Gastrocnemius medialis (tissue), 4 donors: ENCODE data around the gene NKIRAS2. TPM values are rescaled to one million over a fixed set of nuclear protein-coding genes. Genes with fewer than 3 reads are reported as not detected.
A peak's percentile ranks its signal among the peaks of the same experiment; 100 is the strongest.

ENCODE experiments used
- ATAC-seq, 2 donors: fragments of 150-250 bp; one replicate each; pipeline ENCODE4 v1.9.1; 2016
- DNase-seq, 2 donors: peaks; one replicate each; pipeline ENCODE4 v3.0.0-alpha.2; 2019
- H3K27ac ChIP-seq, 4 donors: fragments of 200-600 bp; sonication (generic); 1 replicate in 1 of 4; 2 replicates in 3 of 4; pipeline ENCODE4 v1.5.1; 2016 to 2018; ENCODE audit warnings: mild to moderate bottlenecking in 2 of 4, moderate library complexity in 1 of 4
- H3K27me3 ChIP-seq, 3 donors: fragments of 200-600 bp; sonication (generic) in 2 of 3; 1 replicate in 1 of 3; 2 replicates in 2 of 3; pipeline versions ENCODE4 v1.5.1 to v1.6.0; 2016 to 2019; ENCODE audit warnings: mild to moderate bottlenecking in 1 of 3, moderate library complexity in 1 of 3
- H3K36me3 ChIP-seq, 2 donors: fragments of 200-600 bp; sonication (generic) in 1 of 2; one replicate each; pipeline ENCODE4 v1.5.1; 2017 to 2018
- H3K4me1 ChIP-seq, 2 donors: fragments of 200-600 bp; sonication (generic) in 1 of 2; one replicate each; pipeline ENCODE4 v1.5.1; 2016 to 2017; ENCODE audit warnings: mild to moderate bottlenecking in 2 of 2
- H3K4me3 ChIP-seq, 4 donors: fragments of 200-600 bp; sonication (generic) in 3 of 4; 1 replicate in 1 of 4; 2 replicates in 3 of 4; pipeline ENCODE4 v1.5.1; 2016 to 2019; ENCODE audit warnings: mild to moderate bottlenecking in 2 of 4
- H3K9me3 ChIP-seq, 3 donors: fragments of 200-600 bp; sonication (generic) in 2 of 3; 1 replicate in 1 of 3; 2 replicates in 2 of 3; pipeline ENCODE4 v1.5.1; 2016 to 2019
- POLR2A ChIP-seq, 2 donors: fragments of 450-650 bp; IDR thresholded peaks; one replicate each; pipeline ENCODE4 v1.6.1; 2017; ENCODE audit warnings: antibody characterized with exemption in 2 of 2, mild to moderate bottlenecking in 2 of 2, moderate library complexity in 2 of 2
- in situ Hi-C, 4 donors: fragments of 200-750 bp; cut with MboI; loops; one replicate each; pipeline versions ENCODE4 v1.15.0 to v1.8.0; 2017; ENCODE audit warnings: low sequenced_read_pairs in 4 of 4
- intact Hi-C: fragments of 100-400 bp; cut with DNase I; formaldehyde crosslinking; loops from one replicate; pipeline ENCODE4 v1.15.1; 2023; ENCODE audit warnings: low total_unique reads
- total RNA-seq, 4 donors: library from RNA; depleted of rRNA; stranded (reverse); fragments of >200 nt; gene quantifications; one replicate each; pipeline versions ENCODE4 v1.1.0 to v1.2.3, GENCODE V29; 2016
- TF ChIP-seq, protein P1 (sequence below), 5 experiments: fragments of 450-650 bp in 3 of 5; fragments of 200-600 bp in 2 of 5; sonication (generic) in 2 of 5; IDR thresholded peaks in 4 of 5; conservative IDR thresholded peaks in 1 of 5; 1 replicate in 4 of 5; 2 replicates in 1 of 5; pipeline ENCODE4 v1.5.1; 2016 to 2019; ENCODE audit warnings: antibody characterized with exemption in 5 of 5, mild to moderate bottlenecking in 3 of 5, moderate library complexity in 3 of 5

Gene NKIRAS2
- total RNA-seq, 4 donors from 2014 or later = 48.8 to 77.0 (median 63.4) TPM

DNA sequence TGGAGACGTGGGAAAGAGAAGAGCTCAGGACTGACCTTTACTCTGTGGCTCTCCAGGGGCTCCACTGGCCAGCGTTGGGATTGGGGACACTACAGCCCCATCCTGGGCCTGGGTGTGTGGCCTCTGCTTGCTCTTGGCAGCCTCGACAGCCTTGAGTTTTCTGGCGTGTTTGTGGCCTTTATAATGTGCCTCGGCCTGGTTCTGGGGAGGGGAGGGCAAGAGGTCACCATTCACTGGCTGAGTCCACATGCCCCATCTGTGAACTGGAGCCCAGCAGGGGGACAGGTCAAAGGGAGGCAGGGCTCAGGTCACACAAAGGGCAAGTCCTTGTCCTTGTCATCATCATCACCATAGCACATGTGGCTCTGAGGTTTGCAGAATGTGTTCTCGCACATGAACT is 11.7 kb downstream of the NKIRAS2 start:
- H3K27ac ChIP-seq = peak overlapping the region in 2 of 4 donors; percentile 35 to 49
- no peaks in the 10 kb centered on the region for H3K27me3 ChIP-seq
- in situ Hi-C loops = no loop called here
- intact Hi-C loops = no loop called here
- TF ChIP-seq, protein P1, sequence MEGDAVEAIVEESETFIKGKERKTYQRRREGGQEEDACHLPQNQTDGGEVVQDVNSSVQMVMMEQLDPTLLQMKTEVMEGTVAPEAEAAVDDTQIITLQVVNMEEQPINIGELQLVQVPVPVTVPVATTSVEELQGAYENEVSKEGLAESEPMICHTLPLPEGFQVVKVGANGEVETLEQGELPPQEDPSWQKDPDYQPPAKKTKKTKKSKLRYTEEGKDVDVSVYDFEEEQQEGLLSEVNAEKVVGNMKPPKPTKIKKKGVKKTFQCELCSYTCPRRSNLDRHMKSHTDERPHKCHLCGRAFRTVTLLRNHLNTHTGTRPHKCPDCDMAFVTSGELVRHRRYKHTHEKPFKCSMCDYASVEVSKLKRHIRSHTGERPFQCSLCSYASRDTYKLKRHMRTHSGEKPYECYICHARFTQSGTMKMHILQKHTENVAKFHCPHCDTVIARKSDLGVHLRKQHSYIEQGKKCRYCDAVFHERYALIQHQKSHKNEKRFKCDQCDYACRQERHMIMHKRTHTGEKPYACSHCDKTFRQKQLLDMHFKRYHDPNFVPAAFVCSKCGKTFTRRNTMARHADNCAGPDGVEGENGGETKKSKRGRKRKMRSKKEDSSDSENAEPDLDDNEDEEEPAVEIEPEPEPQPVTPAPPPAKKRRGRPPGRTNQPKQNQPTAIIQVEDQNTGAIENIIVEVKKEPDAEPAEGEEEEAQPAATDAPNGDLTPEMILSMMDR (IDR thresholded peaks at IDR 0.05 in 4 of 5, conservative IDR thresholded peaks at IDR 0.05 in 1 of 5) = no peak
- no peaks in the 10 kb centered on the region for H3K9me3 ChIP-seq
- H3K4me1 ChIP-seq = no peaks in the 10 kb centered on the region
- H3K4me3 ChIP-seq = no peak overlapping the region
- DNase-seq = peak; percentile 22 to 31
- peak; percentile 35 to 60 for ATAC-seq
- no peaks in the 10 kb centered on the region for H3K36me3 ChIP-seq

- DNase-seq = no peak
- Histone ChIP-seq H3K4me3 (no peak overlapping the region), H3K9me3 (no peaks in the 10 kb centered on the region), H3K27ac (no peak overlapping the region), H3K4me1 (no peaks in the 10 kb centered on the region), H3K36me3 (no peaks in the 10 kb centered on the region), H3K27me3 (no peaks in the 10 kb centered on the region)
- TF ChIP-seq, protein P1 (IDR thresholded peaks at IDR 0.05 in 4 of 5, conservative IDR thresholded peaks at IDR 0.05 in 1 of 5) = no peak
- TF ChIP-seq POLR2A (IDR thresholded peaks at IDR 0.05) = no peak
- intact Hi-C loops (no loop called here), in situ Hi-C loops (no loop called here)
- no peak for ATAC-seq
Measured at GRCh38 chr17:42034059-42034458, 14.2 kb downstream of the NKIRAS2 start.

DNA sequence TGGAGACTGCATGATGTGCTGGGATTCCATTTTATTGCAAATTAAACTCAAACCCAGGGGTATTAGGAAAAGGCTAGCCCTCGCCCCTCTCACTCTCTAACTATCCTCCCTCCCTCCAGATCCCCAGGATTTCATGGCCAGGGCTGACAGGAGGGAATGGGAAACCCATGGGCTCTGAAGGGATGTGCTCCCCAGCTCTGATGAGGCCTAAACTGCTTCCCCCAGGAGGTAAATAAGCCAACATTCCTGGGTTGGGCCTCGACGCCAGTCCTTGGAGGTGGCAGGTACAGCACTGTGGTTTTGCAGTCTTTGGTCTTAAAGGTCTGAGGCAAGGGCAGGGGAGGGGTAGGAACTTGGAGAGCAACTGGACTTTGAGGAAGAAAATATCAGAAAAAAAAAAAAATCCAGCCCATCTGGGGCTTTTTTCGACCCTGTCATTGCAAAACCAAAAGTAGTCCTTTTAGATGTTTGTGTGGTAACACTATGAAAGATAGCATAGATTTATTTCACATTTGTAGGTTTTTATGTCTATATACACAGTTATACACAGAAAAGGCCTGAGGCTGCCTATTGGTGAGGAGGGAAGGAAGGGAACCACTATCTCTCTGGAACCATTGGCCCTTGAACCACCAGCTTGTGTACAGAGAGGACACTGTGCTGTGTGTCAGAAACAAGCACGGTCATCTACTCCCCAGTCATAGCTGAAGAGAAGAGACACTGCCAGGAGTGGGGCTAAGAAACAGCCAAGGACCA is 18.5 kb downstream of the NKIRAS2 start:
- TF ChIP-seq POLR2A (IDR thresholded peaks at IDR 0.05) = no peak
- TF ChIP-seq, protein P1 (IDR thresholded peaks at IDR 0.05 in 4 of 5, conservative IDR thresholded peaks at IDR 0.05 in 1 of 5) = no peak
- in situ Hi-C loops = no loop called here
- H3K9me3 ChIP-seq = no peaks in the 10 kb centered on the region
- ATAC-seq (no peak), DNase-seq (no peak)
- H3K4me3 ChIP-seq = no peak overlapping the region
- intact Hi-C loops = no loop called here
- H3K27ac ChIP-seq = no peak overlapping the region
- H3K36me3 ChIP-seq = no peaks in the 10 kb centered on the region
- no peaks in the 10 kb centered on the region for H3K4me1 ChIP-seq
- H3K27me3 ChIP-seq = no peaks in the 10 kb centered on the region

DNA sequence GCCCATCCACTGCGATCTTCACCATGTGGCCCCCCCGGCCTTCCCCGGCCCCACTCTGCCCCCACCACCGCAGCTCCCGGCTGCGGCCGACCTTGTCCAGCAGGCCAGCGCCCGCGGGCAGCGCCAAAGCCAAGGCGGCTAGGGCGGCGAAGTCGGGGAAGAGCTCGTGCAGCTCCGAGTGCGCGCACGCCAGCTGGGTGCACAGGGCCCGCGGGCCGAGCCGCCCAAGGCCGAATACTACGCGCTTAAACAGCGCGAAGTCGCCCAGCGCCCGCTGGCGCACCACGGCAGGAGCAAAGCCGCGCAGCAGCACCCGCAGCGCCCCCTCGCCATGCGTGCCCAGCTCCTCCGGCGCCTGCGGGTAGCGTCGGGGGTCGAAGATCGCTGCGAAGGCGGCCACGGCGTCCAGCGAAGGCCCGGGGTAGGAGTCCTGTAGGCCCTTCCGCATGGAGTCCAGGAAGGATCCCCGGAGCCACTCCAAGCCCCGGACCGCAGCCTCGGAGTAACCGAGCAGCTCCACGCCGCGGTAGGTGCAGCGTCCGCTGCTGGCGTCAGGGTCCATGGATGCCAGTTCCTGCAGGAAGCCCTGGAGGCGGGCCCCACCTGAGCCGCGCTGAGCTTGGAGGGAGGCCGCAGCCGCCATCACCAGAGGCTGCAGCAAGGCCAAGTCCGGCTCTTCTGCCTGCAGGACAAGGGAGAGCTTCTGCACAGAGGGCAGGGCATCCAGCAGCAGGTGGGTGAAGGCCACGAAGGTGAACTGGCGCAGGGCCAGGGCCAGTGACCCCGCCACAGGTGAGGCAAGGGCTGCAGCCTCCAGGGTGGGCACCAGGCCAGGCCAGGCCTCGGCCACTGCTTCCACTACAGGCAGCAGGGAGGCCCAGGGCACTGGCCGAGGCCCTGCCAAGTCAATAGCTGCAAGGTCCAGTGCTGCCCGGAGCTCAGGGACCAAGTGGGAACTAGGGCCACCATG is 20.2 kb downstream of the NKIRAS2 start:
- no peaks in the 10 kb centered on the region for H3K36me3 ChIP-seq
- no peak for DNase-seq

More for the DNA sequence above, 20.2 kb downstream of the NKIRAS2 start:
- no peaks in the 10 kb centered on the region for H3K27me3 ChIP-seq
- in situ Hi-C loops (no loop called here), intact Hi-C loops (no loop called here)
- no peaks in the 10 kb centered on the region for H3K4me1 ChIP-seq
- no peak for TF ChIP-seq POLR2A (IDR thresholded peaks at IDR 0.05)
- TF ChIP-seq, protein P1 (IDR thresholded peaks at IDR 0.05 in 4 of 5, conservative IDR thresholded peaks at IDR 0.05 in 1 of 5) = no peak
- H3K9me3 ChIP-seq = no peaks in the 10 kb centered on the region
- H3K4me3 ChIP-seq = no peak overlapping the region
- ATAC-seq = no peak
- no peak overlapping the region for H3K27ac ChIP-seq
